Stimulated activated CD4-positive, alpha-beta T cell treated with anti-CD3 and anti-CD28 coated beads, Interleukin-4, amount 100 ng/mL, for 24 hours (primary cell): Measurements from ENCODE around the gene MAP3K7.
"Not testable (repeated sequence)": the region's sequence is repeated elsewhere in the genome, so short reads cannot be mapped to it uniquely, and the experiment has no call there.

ENCODE experiments used
- DNase-seq: peaks from one replicate; pipeline ENCODE4 v3.0.0-alpha.2; 2020

The MAP3K7 gene

GRCh38 chr6:90575267-90575666, 11.6 kb downstream of the MAP3K7 start:
- no peak for DNase-seq

DNA sequence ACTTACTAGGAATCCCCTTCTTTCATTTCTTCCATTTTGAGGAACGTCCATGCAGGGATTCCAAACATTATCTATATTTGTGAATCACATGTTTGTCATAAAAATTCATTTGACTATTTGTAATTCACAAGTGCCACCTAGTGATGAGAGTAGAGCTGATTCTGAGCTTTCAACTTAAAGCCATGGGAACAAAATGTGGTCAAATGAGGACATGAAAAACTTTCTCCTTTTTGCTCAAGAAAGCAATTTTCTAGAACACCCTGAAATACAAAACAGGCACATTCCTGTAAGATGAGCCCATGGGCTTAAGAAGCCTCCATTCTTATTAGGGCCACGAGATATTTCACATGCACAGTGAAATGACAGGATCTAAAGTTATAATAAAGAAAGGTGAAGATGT, 12.3 kb downstream of the MAP3K7 start:
- no peak for DNase-seq

- no peak for DNase-seq
Observed at GRCh38 chr6:90573624-90574023, 13.2 kb downstream of the MAP3K7 start.

- DNase-seq, result no peak
Observed at GRCh38 chr6:90572856-90573255, 14.0 kb downstream of the MAP3K7 start.

- DNase-seq, result no peak
Observed at GRCh38 chr6:90569223-90569622, 17.6 kb downstream of the MAP3K7 start.

DNA sequence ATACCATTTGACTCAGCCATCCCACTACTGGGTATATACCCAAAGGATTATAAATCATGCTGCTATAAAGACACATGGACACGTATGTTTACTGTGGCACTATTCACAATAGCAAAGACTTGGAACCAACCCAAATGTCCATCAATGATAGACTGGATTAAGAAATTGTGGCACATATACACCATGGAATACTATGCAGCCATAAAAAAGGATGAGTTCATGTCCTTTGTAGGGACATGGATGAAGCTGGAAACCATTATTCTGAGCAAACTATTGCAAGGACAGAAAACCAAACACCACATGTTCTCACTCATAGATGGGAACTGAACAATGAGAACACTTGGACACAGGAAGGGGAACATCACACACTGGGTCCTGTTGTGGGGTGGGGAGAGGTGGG, 19.2 kb downstream of the MAP3K7 start:
- not testable (repeated sequence) for DNase-seq

DNA sequence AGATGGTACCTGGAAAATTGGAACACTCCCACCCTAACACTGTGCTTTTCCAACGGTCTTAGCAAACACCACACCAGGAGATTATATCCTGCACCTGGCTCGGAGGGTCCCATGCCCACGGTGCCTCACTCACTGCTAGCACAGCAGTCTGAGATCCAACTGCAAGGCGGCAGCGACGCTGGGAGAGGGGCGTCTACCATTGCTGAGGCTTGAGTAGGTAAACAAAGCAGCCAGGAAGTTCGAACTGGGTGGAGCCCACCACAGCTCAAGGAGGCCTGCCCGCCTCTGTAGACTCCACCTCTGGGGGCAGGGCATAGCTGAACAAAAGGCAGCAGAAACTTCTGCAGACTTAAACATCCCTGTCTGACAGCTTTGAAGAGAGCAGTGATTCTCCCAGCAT, 24.5 kb downstream of the MAP3K7 start:
- DNase-seq, result not testable (repeated sequence)

DNA sequence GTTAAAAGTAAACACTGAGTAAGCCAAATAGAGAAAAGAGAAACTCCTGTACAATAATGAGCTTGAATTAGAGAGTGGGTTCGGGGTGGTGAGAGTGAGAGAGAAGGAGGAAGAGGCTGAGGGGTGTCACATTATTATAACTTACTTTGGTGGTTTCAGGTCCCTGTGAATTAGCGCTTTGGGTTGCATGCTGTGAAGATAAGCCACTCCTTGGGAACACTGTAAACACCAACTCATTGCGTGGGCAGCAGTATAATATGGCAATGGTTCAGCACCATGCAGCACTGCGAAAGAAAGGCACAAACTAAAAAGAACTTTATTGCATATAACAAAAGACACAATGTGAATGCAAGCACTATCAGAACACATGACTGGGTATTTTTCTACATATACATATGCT, 26.9 kb downstream of the MAP3K7 start:
- DNase-seq, result no peak

DNA sequence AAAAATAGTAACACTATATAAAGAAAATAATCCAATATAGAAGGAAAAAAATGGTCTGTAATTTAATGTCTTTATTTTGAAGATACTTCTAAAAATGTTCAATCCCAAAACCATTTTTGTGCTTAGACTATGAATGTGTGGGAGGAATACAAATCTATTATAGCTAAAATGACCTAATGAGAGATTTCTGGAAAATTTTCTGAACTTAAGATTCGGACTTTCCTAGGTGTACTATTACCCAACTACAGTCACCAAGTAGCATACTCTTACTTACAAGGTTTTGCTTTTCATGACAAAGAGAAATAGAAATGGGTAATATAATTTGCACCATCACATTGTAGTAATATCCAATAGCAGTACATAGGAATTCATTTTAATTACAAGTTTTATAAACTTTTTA, 29.9 kb downstream of the MAP3K7 start:
- DNase-seq, result no peak

DNA sequence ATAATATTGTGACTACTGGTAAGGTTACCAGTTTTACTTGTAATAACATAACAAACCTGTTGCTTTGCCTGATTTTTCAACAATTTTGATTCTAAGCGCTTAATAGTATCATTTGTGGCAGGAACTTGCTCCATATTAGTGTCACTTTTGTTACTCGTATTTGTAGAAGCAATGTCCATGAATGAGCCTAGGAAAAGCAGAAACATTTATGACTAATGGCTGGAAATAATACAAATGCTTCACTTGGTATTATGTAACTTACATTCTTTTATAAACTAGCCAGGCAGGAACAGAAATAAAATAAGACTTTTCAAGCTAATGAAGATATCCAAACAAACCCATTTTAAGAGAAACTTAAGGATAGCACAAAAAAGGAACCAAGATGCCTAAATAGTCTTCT, 38.9 kb downstream of the MAP3K7 start:
- no peak for DNase-seq

GRCh38 chr6:90547079-90547478, 39.8 kb downstream of the MAP3K7 start:
- no peak for DNase-seq

DNA sequence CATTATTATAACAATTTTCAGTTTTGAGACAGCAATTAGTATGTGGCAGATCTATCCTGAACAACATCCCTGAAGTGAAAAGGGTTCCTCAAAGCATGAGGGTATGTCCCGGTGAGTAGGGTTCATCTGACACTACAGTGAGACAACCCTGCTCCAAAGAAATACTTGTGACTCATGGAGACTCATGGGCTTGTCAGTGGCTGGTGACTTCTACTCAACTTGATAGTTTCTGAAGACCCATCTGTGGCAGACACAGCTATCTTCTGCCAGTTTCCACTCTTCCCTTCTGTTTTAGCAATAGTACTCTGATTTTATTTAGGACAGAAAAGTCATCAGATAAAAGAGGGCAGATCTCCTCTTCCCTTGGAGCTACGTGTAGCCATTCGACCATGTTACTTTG, 41.4 kb downstream of the MAP3K7 start:
- DNase-seq, result no peak

GRCh38 chr6:90544741-90545140, 42.1 kb downstream of the MAP3K7 start:
- DNase-seq, result no peak

- DNase-seq, result no peak
Observed at GRCh38 chr6:90544081-90544480, 42.8 kb downstream of the MAP3K7 start.

GRCh38 chr6:90541221-90541620, 45.7 kb downstream of the MAP3K7 start:
- DNase-seq, result no peak

GRCh38 chr6:90538278-90539046, 48.4 kb downstream of the MAP3K7 start:
- no peak for DNase-seq

DNA sequence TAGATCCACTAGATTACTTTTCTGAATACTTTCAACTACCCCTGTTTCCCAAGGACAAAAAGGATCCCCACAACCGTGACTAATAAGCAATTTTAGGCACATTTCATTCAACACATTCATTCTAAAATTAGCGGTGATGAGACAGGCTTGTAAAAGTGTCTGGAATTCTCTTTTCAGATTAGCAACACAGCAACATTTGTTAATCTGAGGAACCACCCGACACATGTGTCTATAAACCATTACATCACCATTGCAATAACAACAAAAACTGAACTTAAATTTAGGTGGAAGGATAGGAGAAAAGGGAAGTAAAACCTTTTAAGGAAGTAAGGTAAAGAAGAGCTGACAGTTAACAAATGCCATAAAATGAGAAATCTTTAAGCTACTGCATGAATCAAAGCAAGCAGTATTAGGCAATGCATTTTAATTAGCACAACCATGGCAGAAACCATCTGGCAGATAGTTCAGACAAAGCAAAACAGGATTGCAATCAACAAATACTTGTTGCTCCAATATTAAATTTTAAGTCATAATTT, 49.1 kb downstream of the MAP3K7 start:
- no peak for DNase-seq

GRCh38 chr6:90537027-90537426, 49.8 kb downstream of the MAP3K7 start:
- no peak for DNase-seq

DNA sequence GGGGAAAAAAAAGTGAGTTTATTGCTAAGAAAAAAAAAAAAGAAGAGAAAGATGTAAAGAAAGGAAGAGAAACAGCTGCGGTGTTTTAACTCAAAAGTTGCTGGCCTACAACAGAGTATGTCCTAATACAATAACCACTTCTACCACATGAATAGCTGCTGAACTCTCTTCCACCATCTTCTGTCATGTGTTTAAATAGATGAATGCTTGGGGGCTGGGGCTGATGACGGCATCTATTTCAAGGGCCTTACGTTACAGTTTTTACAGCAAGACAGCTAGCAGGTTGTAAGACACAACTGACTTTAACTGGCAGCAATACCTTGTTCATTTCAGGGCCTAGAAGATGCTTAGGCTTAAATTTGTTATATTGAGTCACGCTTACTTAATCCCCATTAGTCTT, 50.4 kb downstream of the MAP3K7 start:
- no peak for DNase-seq

GRCh38 chr6:90534337-90535025, 52.4 kb downstream of the MAP3K7 start:
- no peak for DNase-seq

GRCh38 chr6:90533615-90534336, 53.1 kb downstream of the MAP3K7 start:
- no peak for DNase-seq

GRCh38 chr6:90530882-90531281, 56.0 kb downstream of the MAP3K7 start:
- DNase-seq, result no peak

DNA sequence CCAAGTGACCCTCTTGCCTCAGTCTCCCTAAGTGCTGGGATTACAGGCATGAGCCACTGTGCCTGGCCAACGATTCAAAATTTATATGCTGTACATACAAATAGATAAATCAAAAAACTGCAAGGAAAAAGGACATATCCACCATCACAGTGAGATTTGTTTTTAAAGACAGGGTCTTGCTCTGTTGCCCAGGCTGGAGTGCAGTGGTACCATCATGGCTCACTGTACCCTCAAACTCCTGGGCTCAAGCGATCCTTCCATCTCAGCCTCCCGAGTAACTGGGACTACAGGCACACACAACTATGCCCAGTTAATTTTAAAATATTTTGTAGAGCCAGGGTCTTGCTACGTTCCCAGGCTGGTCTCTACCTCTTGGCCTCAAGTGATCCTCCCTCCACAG, 61.5 kb downstream of the MAP3K7 start:
- DNase-seq, result no peak
